Panc1 (cell line): ENCODE results near the gene INAVA. TPM values are rescaled to one million over a fixed set of nuclear protein-coding genes. Genes with fewer than 3 reads are reported as not detected.
A peak's percentile ranks its signal among the peaks of the same experiment; 100 is the strongest.

Experiments used
- ATAC-seq: fragments of 200-7000 bp; cut with Tn5 transposase; 2 replicates; pipeline ENCODE4 v1.9.1; 2020; ENCODE audit warnings: mild to moderate bottlenecking, moderate library complexity
- BruUV-seq: library from RNA; stranded (reverse); fragments of 400-500 nt; replicated peaks from 2 replicates; lab custom pipeline; 2021; lab: Mats Ljungman, UMichigan
- CTCF ChIA-PET: fragments of 300-600 bp; sonication (Branson Sonifier 250); formaldehyde crosslinking; loops from one replicate; lab custom pipeline; 2022; ENCODE audit warnings: antibody characterized with exemption; lab: Charles Lee
- POLR2A ChIA-PET: fragments of 300-600 bp; sonication (Branson Sonifier 250); formaldehyde crosslinking; loops from one replicate; lab custom pipeline; 2022; ENCODE audit warnings: antibody characterized with exemption; lab: Charles Lee
- DNase-seq: peaks from one replicate; pipeline ENCODE4 v3.0.0-alpha.2; 2010; ENCODE audit warnings: low read depth, low spot score
- H3K27ac ChIP-seq: 2 replicates; pipeline ENCODE4 v1.5.1; 2011; ENCODE audit warnings: mild to moderate bottlenecking, low read length, inconsistent platforms
- H3K27me3 ChIP-seq: fragments of 200-500 bp; sonication (Bioruptor generic); 2 replicates; pipeline ENCODE4 v1.6.0; 2014; ENCODE audit warnings: low read length, inconsistent platforms; ENCODE audit not compliant: control insufficient read depth, insufficient read depth
- H3K36me3 ChIP-seq: fragments of 200-500 bp; sonication (Bioruptor generic); 2 replicates; pipeline ENCODE4 v1.5.1; 2014; ENCODE audit warnings: inconsistent platforms, mild to moderate bottlenecking, low read length, moderate library complexity; ENCODE audit not compliant: control insufficient read depth, insufficient read depth
- H3K4me1 ChIP-seq: 2 replicates; pipeline ENCODE4 v1.5.1; 2011; ENCODE audit warnings: inconsistent platforms, mild to moderate bottlenecking, low read length, moderate library complexity; ENCODE audit not compliant: control insufficient read depth, insufficient read depth
- H3K4me3 ChIP-seq, 2 experiments: 2 replicates each; pipeline ENCODE4 v1.5.1; 2011 to 2012; ENCODE audit warnings: low read depth in 2 of 2, low read length in 2 of 2, mild to moderate bottlenecking in 2 of 2, inconsistent platforms in 1 of 2, moderate library complexity in 1 of 2
- H3K9me3 ChIP-seq: fragments of 200-500 bp; sonication (Bioruptor generic); 2 replicates; pipeline ENCODE4 v1.5.1; 2014; ENCODE audit warnings: low read depth, mild to moderate bottlenecking, inconsistent platforms, low read length, moderate library complexity; ENCODE audit not compliant: control insufficient read depth, insufficient read depth
- CTCF ChIP-seq: fragments of 450-650 bp; IDR thresholded peaks from 2 replicates; pipeline ENCODE4 v1.5.1; 2017; ENCODE audit warnings: mild to moderate bottlenecking
- POLR2AphosphoS5 ChIP-seq: IDR thresholded peaks from 2 replicates; pipeline ENCODE4 v1.6.1; 2012; ENCODE audit warnings: mild to moderate bottlenecking, low read depth, low read length, moderate library complexity
- REST ChIP-seq, 2 experiments: IDR thresholded peaks; 2 replicates each; pipeline ENCODE4 v1.6.1; 2011 to 2012; ENCODE audit warnings: low read depth in 2 of 2, control low read depth in 1 of 2, low read length in 1 of 2, mild to moderate bottlenecking in 1 of 2, moderate library complexity in 1 of 2; ENCODE audit not compliant: insufficient read depth in 1 of 2
- SIN3A ChIP-seq: IDR thresholded peaks from 2 replicates; pipeline ENCODE4 v1.6.1; 2012; ENCODE audit warnings: low read depth, mild to moderate bottlenecking, low read length, moderate library complexity, borderline replicate concordance; ENCODE audit not compliant: insufficient read depth
- TCF7L2 ChIP-seq: IDR thresholded peaks from 2 replicates; pipeline ENCODE4 v1.6.1; 2011; ENCODE audit warnings: mild to moderate bottlenecking, low read depth, low read length, inconsistent platforms
- in situ Hi-C: cut with HindIII; loops from 2 replicates; pipeline ENCODE4 v1.10.0; 2016; ENCODE audit warnings: low sequenced_read_pairs, low pct_unique_long_range_greater_than_20kb
- intact Hi-C: fragments of 100-400 bp; cut with micrococcal nuclease; formaldehyde crosslinking; loops from one replicate; pipeline ENCODE4 v1.10.0; 2022; ENCODE audit not compliant: unreplicated experiment
- total RNA-seq: library from RNA; stranded (reverse); gene quantifications from one replicate; pipeline ENCODE4 v1.2.1, GENCODE V29; 2021; ENCODE audit not compliant: unreplicated experiment

INAVA gene
- total RNA-seq, 1 experiment from 2014 or later: 3.6 TPM

GRCh38 chr1:200895801-200896530 is 1.3 kb downstream of the INAVA start:
- Histone ChIP-seq H3K27me3 (no peaks in the 10 kb centered on the region), H3K27ac (no peak overlapping the region), H3K4me1 (peaks cover 27% of the 10 kb centered on the region), H3K4me3 (no peak overlapping the region), H3K36me3 (no peaks in the 10 kb centered on the region), H3K9me3 (no peaks in the 10 kb centered on the region)
- DNase-seq: no peak
- ATAC-seq: peak; percentile 4; the same call in 1 of the 2 replicates
- in situ Hi-C loops (no loop called here), intact Hi-C loops (no loop called here)
- TF ChIP-seq POLR2AphosphoS5 (no peak), CTCF (no peak), REST (IDR thresholded peaks at IDR 0.05; ENCODE audit: insufficient read depth in 1 of 2, low read depth in 2 of 2, low read length in 1 of 2) (no peak), SIN3A (no peak)
- ChIA-PET CTCF (interaction anchor here (0.5 to 1.2 kb wide), 4 partner anchors 8 to 188 kb away, joined by 3 to 6 read pairs (median 4); no protein-coding TSS in a partner anchor), POLR2A (no interaction called here)
- BruUV-seq: no TSS peak

GRCh38 chr1:200896531-200897196 is 2.0 kb downstream of the INAVA start:
- H3K27ac ChIP-seq: peak overlapping the region; percentile 45
- H3K9me3 ChIP-seq: no peaks in the 10 kb centered on the region
- TF ChIP-seq CTCF: no peak
- TF ChIP-seq TCF7L2: peak; percentile 54; the same call in 1 of the 2 replicates
- no peak overlapping the region for H3K4me3 ChIP-seq
- BruUV-seq: no TSS peak
- ChIA-PET POLR2A (no interaction called here), CTCF (interaction anchor here (1.2 kb wide), 1 partner anchor 75 kb away, joined by 4 read pairs; no protein-coding TSS in a partner anchor)
- ATAC-seq: peak; percentile 42
- no peaks in the 10 kb centered on the region for H3K27me3 ChIP-seq
- no peaks in the 10 kb centered on the region for H3K36me3 ChIP-seq
- H3K4me1 ChIP-seq: peaks cover 26% of the 10 kb centered on the region
- no peak for DNase-seq
- in situ Hi-C loops (no loop called here), intact Hi-C loops (no loop called here)
